ENCODE data around the gene ADAMTS3.

Gene ADAMTS3

GRCh38 chr4:72408568-72408967 is 160.5 kb downstream of the ADAMTS3 start:
- TF ChIP-seq CTCF (IDR thresholded peaks at IDR 0.05; ENCODE audit: low read depth, low read length, missing control alignments), result no peak
- H3K4me3 ChIP-seq (replicated peaks; ENCODE audit: low read depth, low read length), result no peak overlapping the region
- DNase-seq (ENCODE audit: extremely low read depth, low read depth), result no peak

- TF ChIP-seq CTCF (IDR thresholded peaks at IDR 0.05; ENCODE audit: low read depth, low read length, missing control alignments), result no peak
- no peak for DNase-seq (ENCODE audit: extremely low read depth, low read depth)
- no peak overlapping the region for H3K4me3 ChIP-seq (replicated peaks; ENCODE audit: low read depth, low read length)
These were observed 163.6 kb downstream of the ADAMTS3 start for GRCh38 chr4:72405417-72405816.

GRCh38 chr4:72397314-72397713 is 171.7 kb downstream of the ADAMTS3 start:
- no peak for DNase-seq (ENCODE audit: extremely low read depth, low read depth)
- no peak overlapping the region for H3K4me3 ChIP-seq (replicated peaks; ENCODE audit: low read depth, low read length)
- TF ChIP-seq CTCF (IDR thresholded peaks at IDR 0.05; ENCODE audit: low read depth, low read length, missing control alignments), result no peak

GRCh38 chr4:72394012-72394663 is 174.9 kb downstream of the ADAMTS3 start:
- no peak overlapping the region for H3K4me3 ChIP-seq (replicated peaks; ENCODE audit: low read depth, low read length)
- no peak for TF ChIP-seq CTCF (IDR thresholded peaks at IDR 0.05; ENCODE audit: low read depth, low read length, missing control alignments)
- DNase-seq (ENCODE audit: extremely low read depth, low read depth), result peak; percentile 14

GRCh38 chr4:72391281-72391680 is 177.7 kb downstream of the ADAMTS3 start:
- TF ChIP-seq CTCF (IDR thresholded peaks at IDR 0.05; ENCODE audit: low read depth, low read length, missing control alignments), result no peak
- no peak overlapping the region for H3K4me3 ChIP-seq (replicated peaks; ENCODE audit: low read depth, low read length)
- DNase-seq (ENCODE audit: extremely low read depth, low read depth), result no peak

- H3K4me3 ChIP-seq (replicated peaks; ENCODE audit: low read depth, low read length), result no peak overlapping the region
- no peak for DNase-seq (ENCODE audit: extremely low read depth, low read depth)
- TF ChIP-seq CTCF (IDR thresholded peaks at IDR 0.05; ENCODE audit: low read depth, low read length, missing control alignments), result no peak
These were observed 178.6 kb downstream of the ADAMTS3 start for GRCh38 chr4:72390409-72390808.

- H3K4me3 ChIP-seq (replicated peaks; ENCODE audit: low read depth, low read length), result no peak overlapping the region
- DNase-seq (ENCODE audit: extremely low read depth, low read depth), result no peak
- TF ChIP-seq CTCF (IDR thresholded peaks at IDR 0.05; ENCODE audit: low read depth, low read length, missing control alignments), result no peak
These were observed 180.5 kb downstream of the ADAMTS3 start for GRCh38 chr4:72388521-72388920.

All from HFF-Myc (cell line).